GM21515 (cell line): ENCODE measurements around the gene ACOT8.
"Not testable (repeated sequence)": the region's sequence is repeated elsewhere in the genome, so short reads cannot be mapped to it uniquely, and the experiment has no call there.

Experiments used
- ATAC-seq: cut with Tn5 transposase; IDR thresholded peaks from one replicate; pipeline ENCODE4 v1.9.1; 2021; ENCODE audit not compliant: unreplicated experiment

Gene ACOT8

GRCh38 chr20:45857114-45857881 lies at the start of gene ACOT8, which contains the start of gene ZSWIM3:
Gene ACOT8 (minus strand): TSS chr20:45857392. CDS start chr20:45857315, 77 bp downstream.
Gene ZSWIM3 (plus strand): TSS chr20:45857614. CDS start chr20:45857826, 212 bp downstream.
- ATAC-seq: peak; percentile 93

DNA sequence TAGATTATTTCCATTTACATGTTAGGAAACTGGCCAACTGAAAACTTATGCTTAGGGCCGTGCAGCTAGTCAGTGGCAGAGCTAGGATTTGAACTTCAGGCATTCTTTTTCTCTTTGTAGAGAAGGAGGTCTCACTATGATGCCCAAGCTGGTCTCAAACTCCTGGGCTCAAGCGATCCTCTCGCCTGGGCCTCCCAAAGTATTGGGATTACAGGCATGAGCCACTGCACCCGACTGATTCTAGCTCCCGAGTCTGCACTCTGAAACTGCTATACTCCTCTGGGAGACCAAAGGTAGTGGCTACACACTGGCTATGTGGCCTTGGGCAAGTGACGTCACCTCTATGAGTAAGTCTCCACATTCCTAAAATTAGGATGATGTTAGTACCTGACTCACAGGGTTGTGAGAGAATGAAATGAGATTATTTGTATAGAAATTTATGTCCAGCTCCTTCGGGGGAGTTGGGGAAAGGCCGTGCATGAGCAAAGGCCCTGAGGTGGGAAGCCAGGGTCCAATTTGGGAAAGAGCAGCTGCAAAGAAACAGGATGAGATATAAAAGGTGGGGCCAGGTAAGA lies 48.4 kb upstream of the ACOT8 start:
- no peak for ATAC-seq

- ATAC-seq: no peak
Measured at GRCh38 chr20:45904583-45905504, 47.7 kb upstream of the ACOT8 start.

- no peak for ATAC-seq
Measured at GRCh38 chr20:45902199-45902701, 45.1 kb upstream of the ACOT8 start.

GRCh38 chr20:45901332-45901731 lies 44.1 kb upstream of the ACOT8 start:
- ATAC-seq: not testable (repeated sequence)

DNA sequence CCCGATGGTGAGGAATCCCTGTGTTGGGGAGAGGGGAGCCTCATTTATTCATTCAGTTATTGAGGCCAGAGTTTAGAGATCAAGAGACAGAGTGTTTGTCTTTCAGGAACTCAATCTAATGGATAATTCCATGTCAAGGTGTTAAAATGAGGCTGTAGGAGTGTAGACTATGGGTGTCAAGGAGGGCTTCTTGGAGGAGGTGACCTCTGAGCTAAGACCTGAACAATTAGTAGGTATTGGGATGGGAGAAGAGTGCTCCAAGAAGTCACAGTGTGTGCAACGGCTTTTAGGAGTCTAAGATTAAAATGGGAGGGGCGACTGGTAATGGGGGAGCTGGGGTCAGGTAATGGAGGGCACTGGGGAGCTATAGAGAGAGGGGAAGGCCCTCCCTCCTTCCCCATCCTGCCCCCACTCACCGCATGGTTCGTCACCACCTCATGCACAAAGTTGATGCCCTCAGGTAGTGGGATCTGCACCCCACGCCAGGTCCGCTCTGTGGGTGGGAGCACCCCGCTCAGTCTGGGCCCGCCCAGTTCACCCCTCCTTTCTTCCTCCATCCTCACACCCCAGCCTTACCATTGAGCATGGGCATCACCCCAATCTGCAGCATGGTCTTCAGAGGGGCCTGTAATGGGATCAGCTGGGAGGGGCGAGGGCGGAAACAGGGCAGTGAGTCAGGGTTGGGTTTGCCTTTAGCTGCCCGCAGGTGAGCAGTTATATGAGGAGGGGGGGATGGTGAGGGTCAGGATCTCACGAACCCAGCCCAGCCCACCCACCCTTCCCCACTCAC lies 42.0 kb upstream of the ACOT8 start:
- ATAC-seq: no peak

- no peak for ATAC-seq
Measured at GRCh38 chr20:45898285-45898684, 41.1 kb upstream of the ACOT8 start.

GRCh38 chr20:45897692-45898091 lies 40.5 kb upstream of the ACOT8 start:
- no peak for ATAC-seq

- no peak for ATAC-seq
Measured at GRCh38 chr20:45897289-45897688, 40.1 kb upstream of the ACOT8 start.

DNA sequence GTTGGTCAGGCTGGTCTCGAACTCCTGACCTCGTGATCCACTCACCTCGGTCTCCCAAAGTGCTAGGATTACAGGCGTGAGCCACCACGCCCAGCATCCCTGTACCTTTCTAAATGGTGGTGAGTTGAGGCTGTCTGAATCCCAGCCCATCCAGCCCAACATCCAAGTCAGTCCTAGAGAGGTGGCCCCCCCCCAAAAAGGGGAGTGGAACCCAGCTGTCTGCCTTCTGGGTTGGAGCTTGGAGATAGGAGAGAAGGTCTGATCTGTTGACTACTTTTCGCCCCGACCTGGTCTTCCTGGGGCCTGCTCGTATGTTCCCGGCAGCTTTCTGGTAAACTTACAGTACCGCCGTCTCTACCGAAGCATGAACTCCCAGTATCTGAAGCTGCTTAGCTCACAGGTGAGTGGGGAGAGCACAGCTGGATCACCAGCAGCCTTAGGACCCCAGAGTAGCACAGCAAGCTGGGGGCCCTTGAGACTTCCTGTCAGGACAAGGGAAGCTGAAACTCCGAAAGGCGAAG lies 39.5 kb upstream of the ACOT8 start:
- ATAC-seq: no peak

- ATAC-seq: no peak
Measured at GRCh38 chr20:45894797-45895196, 37.6 kb upstream of the ACOT8 start.

GRCh38 chr20:45893831-45894230 lies 36.6 kb upstream of the ACOT8 start:
- ATAC-seq: no peak

DNA sequence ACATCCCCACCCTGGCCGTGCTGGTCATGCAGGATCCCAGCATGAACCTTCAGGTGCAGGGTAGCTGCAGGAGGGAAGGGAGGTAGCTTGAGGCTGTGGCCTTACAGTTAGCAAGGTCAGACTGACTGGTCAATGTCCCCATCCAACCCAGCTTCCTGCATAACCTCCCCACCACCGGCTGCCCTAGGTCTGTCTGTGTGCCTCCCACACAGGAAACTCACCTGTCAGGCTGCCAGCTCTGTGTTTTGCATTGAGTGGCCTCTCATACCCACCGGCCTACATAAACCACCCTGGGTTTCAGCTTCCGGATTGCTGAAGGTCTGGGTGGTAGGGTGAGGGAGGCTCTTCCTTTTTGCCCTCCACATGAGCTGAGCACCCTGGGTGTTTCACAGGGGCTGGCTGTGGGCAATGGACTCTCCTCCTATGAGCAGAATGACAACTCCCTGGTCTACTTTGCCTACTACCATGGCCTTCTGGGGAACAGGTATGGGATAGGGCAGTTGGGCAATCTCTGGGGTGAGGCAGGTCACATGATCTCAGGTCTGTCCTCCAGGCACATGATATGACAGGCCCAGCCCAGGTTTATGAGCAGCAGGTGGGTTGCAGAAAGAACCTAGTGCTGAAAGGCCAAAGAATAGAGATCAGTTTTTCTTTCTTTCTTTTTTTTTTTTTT lies 35.8 kb upstream of the ACOT8 start:
- no peak for ATAC-seq

- no peak for ATAC-seq
Measured at GRCh38 chr20:45892049-45892825, 35.0 kb upstream of the ACOT8 start.

DNA sequence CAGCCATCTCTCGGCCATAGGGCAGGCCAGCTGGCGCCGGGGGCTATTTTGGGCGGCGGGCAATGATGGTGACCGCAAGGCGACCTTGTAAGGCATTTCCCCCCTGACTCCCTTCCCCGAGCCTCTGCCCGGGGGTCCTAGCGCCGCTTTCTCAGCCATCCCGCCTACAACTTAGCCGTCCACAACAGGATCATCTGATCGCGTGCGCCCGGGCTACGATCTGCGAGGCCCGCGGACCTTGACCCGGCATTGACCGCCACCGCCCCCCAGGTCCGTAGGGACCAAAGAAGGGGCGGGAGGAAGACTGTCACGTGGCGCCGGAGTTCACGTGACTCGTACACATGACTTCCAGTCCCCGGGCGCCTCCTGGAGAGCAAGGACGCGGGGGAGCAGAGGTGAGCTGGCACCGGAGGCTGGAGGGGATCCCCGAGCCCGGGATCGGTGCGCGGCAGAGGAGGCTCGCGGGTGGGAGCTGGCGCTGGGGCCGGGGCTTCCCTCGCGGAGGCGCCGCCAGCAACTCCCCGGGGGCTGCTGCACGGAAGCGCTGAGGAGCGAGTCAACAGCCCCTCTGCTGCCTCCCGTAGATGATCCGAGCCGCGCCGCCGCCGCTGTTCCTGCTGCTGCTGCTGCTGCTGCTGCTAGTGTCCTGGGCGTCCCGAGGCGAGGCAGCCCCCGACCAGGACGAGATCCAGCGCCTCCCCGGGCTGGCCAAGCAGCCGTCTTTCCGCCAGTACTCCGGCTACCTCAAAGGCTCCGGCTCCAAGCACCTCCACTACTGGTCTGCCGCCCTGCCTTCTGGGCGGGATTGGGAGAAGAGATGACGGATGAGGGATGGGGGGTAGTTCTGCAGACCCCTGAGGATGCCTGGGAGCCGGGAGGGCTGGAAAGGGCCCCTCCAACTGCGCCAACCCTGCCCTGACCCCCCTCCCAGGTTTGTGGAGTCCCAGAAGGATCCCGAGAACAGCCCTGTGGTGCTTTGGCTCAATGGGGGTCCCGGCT lies 34.1 kb upstream of the ACOT8 start, which contains the start of the genes CTSA and NEURL2:
CTSA (plus strand) TSS at position 351 of the 999 bp plus-strand sequence; CDS start at position 585, 234 bp downstream.
NEURL2 (minus strand) TSS at position 224 of the 999 bp plus-strand sequence; CDS start at position 7, 217 bp downstream.
- ATAC-seq: peak; percentile 60

DNA sequence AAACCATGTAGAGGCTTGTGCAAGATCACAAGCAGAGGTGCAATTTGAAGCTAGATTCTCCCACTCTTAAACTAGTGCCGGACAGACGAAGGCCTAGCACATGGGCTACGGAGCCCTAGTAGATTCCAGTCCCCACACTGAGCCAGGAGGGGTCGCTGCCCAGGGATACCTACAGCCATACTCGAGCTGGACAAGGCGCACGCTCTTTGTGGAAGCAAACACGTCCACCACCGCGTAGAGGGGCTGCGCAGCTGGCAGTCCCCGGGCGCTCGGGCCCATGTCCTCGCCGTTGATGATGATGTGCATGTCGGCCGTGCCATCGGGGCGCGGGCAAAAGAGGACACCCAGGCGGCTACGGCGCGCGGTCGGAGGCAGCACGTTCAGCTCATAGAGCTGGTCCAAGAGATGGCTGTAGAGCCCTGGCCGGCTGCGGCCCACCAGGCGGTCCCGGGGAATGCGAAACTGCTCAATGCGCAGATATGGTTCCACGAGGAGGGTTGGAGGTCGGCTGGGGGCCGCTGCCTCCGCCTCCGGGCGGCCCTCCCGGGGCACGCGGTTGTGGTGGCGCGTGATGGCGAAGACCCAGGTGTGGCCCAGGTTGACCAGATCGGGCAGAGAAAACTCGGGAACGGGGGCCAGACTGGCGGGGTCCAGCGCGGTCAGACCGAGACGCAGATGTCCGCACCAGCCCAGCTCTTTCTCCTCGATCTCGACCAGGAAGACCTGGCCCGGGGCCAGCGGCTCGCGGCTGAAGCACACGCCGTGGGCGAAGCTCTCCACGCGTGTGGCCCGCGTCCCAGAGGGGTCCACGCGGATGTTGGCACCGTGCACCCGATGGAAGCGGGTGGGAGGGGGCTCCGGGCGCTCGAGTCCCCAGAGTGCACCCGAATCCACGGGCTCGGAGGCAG lies 33.1 kb upstream of the ACOT8 start:
- ATAC-seq: no peak
